Natural killer cell (primary cell): ENCODE data around the gene ABCD4. TPM values are rescaled to one million over a fixed set of nuclear protein-coding genes. Genes with fewer than 3 reads are reported as not detected.

Experiments used
- ATAC-seq, 3 donors: fragments of 150-1000 bp in 2 of 3; fragments of 200-7000 bp in 1 of 3; cut with Tn5 transposase; 1 replicate in 1 of 3; 2 replicates in 2 of 3; pipeline ENCODE4 v1.10.0; 2021; ENCODE audit warnings: mild to moderate bottlenecking in 2 of 3, moderate library complexity in 2 of 3
- DNase-seq, 2 donors: peaks; one replicate each; pipeline versions ENCODE4 v3.0.0 to v3.0.0-alpha.2; 2013 to 2021; ENCODE audit warnings: mixed read lengths in 1 of 2
- H3K27ac ChIP-seq: one replicate; pipeline ENCODE4 v1.5.1; 2013; ENCODE audit warnings: mild to moderate bottlenecking, low read length
- H3K27me3 ChIP-seq: one replicate; pipeline ENCODE4 v1.6.1; 2013; ENCODE audit warnings: low read length; ENCODE audit not compliant: control insufficient read depth, insufficient read depth
- H3K36me3 ChIP-seq: one replicate; pipeline ENCODE4 v1.6.1; 2013; ENCODE audit warnings: low read length; ENCODE audit not compliant: control insufficient read depth, insufficient read depth
- H3K4me1 ChIP-seq: one replicate; pipeline ENCODE4 v1.6.1; 2013; ENCODE audit warnings: low read length; ENCODE audit not compliant: control insufficient read depth, insufficient read depth
- H3K4me3 ChIP-seq: one replicate; pipeline ENCODE4 v1.5.1; 2013; ENCODE audit warnings: low read length
- H3K9me3 ChIP-seq: one replicate; pipeline ENCODE4 v1.6.1; 2013; ENCODE audit warnings: low read length; ENCODE audit not compliant: control insufficient read depth, insufficient read depth
- H3K27ac Mint-ChIP-seq, 2 donors: one replicate each; pipeline ENCODE4 v1.8.0; 2022; ENCODE audit warnings: mild to moderate bottlenecking in 2 of 2, mixed read lengths in 2 of 2, moderate library complexity in 1 of 2
- H3K27me3 Mint-ChIP-seq, 2 donors: one replicate each; pipeline ENCODE4 v1.8.0; 2022; ENCODE audit warnings: low read depth in 2 of 2, mixed read lengths in 2 of 2
- H3K36me3 Mint-ChIP-seq: one replicate; pipeline ENCODE4 v1.8.0; 2022; ENCODE audit warnings: mixed read lengths
- H3K4me1 Mint-ChIP-seq, 2 donors: one replicate each; pipeline ENCODE4 v1.8.0; 2022; ENCODE audit warnings: mixed read lengths in 2 of 2
- H3K4me3 Mint-ChIP-seq: one replicate; pipeline ENCODE4 v1.8.0; 2022; ENCODE audit warnings: mild to moderate bottlenecking, moderate library complexity, mixed read lengths
- H3K9me3 Mint-ChIP-seq, 2 donors: one replicate each; pipeline ENCODE4 v1.8.0; 2022; ENCODE audit warnings: mixed read lengths in 2 of 2
- CTCF ChIP-seq: fragments of 200-600 bp; IDR thresholded peaks from one replicate; pipeline ENCODE4 v1.8.0; 2022; ENCODE audit warnings: antibody characterized with exemption
- WGBS: methylation state at CpG from one replicate; pipeline ENCODE4 v1.1.7; 2013; ENCODE audit warnings: missing lambda C conversion rate; ENCODE audit not compliant: insufficient coverage; 5-methylcytosine and 5-hydroxymethylcytosine counted together
- intact Hi-C: fragments of 100-400 bp; cut with micrococcal nuclease; formaldehyde crosslinking; loops from one replicate; pipeline ENCODE4 v1.14.2; 2022
- total RNA-seq, 4 donors: library from RNA; stranded (reverse); fragments of 120-200 nt in 1 of 4; gene quantifications; one replicate each; pipeline versions ENCODE4 v1.2.3 to v1.2.4, GENCODE V29; 2013 to 2022

Gene ABCD4
- total RNA-seq, 3 donors from 2014 or later (not counting 1 experiment from before 2014, with no cell fraction given), result 78.3 to 99.6 (median 92.8) TPM

- Mint-ChIP-seq H3K4me1 (peaks cover 6 to 10% of the 10 kb centered on the region in 2 donors), H3K27me3 (peaks cover 72 to 76% of the 10 kb centered on the region in 2 donors), H3K4me3 (peak overlapping the region; percentile 40), H3K27ac (no peak overlapping the region), H3K9me3 (no peaks in the 10 kb centered on the region), H3K36me3 (peaks cover 7% of the 10 kb centered on the region)
- Histone ChIP-seq H3K9me3 (no peaks in the 10 kb centered on the region), H3K4me1 (peaks cover 16% of the 10 kb centered on the region), H3K27ac (no peak overlapping the region), H3K4me3 (no peak overlapping the region), H3K36me3 (no peaks in the 10 kb centered on the region), H3K27me3 (peaks cover 68% of the 10 kb centered on the region)
- no peak for TF ChIP-seq CTCF
- ATAC-seq (no peak), DNase-seq (no peak)
- 14% methylated on average over 26 of the region's 28 CpGs for WGBS
- intact Hi-C loops, result no loop called here
Observed at GRCh38 chr14:74242021-74242779, 60.5 kb downstream of the ABCD4 start.

- WGBS, result 15% methylated on average over 14 of the region's 14 CpGs
- H3K27ac Mint-ChIP-seq, result no peak overlapping the region
- peaks cover 67% of the 10 kb centered on the region for H3K27me3 ChIP-seq
Observed at GRCh38 chr14:74241652-74242017, 61.1 kb downstream of the ABCD4 start.

GRCh38 chr14:74240794-74241651 is 61.7 kb downstream of the ABCD4 start:
- peaks cover 7% of the 10 kb centered on the region for H3K36me3 Mint-ChIP-seq
- peak in 1 of 2 donors; percentile 18 for DNase-seq
- no peaks in the 10 kb centered on the region for H3K36me3 ChIP-seq
- H3K4me1 Mint-ChIP-seq, result peaks cover 6 to 10% of the 10 kb centered on the region in 2 donors
- intact Hi-C loops, result no loop called here
- peaks cover 62 to 76% of the 10 kb centered on the region in 2 donors for H3K27me3 Mint-ChIP-seq
- peaks cover 66% of the 10 kb centered on the region for H3K27me3 ChIP-seq
- H3K4me1 ChIP-seq, result peaks cover 16% of the 10 kb centered on the region
- no peak overlapping the region for H3K27ac Mint-ChIP-seq
- no peak for ATAC-seq
- 3% methylated on average over 80 of the region's 80 CpGs for WGBS
- H3K27ac ChIP-seq, result no peak overlapping the region
- H3K9me3 Mint-ChIP-seq, result no peaks in the 10 kb centered on the region
- peak overlapping the region; percentile 49 for H3K4me3 Mint-ChIP-seq
- no peak for TF ChIP-seq CTCF
- no peak overlapping the region for H3K4me3 ChIP-seq
- H3K9me3 ChIP-seq, result no peaks in the 10 kb centered on the region

More at GRCh38 chr14:74241652-74242017, 61.1 kb downstream of the ABCD4 start:
- intact Hi-C loops, result no loop called here
- H3K9me3 ChIP-seq, result no peaks in the 10 kb centered on the region
- no peak for ATAC-seq
- Mint-ChIP-seq H3K4me1 (peaks cover 6 to 10% of the 10 kb centered on the region in 2 donors), H3K27me3 (peaks cover 68 to 76% of the 10 kb centered on the region in 2 donors), H3K9me3 (no peaks in the 10 kb centered on the region), H3K4me3 (peak overlapping the region; percentile 49), H3K36me3 (peaks cover 7% of the 10 kb centered on the region)
- H3K27ac ChIP-seq, result no peak overlapping the region
- H3K36me3 ChIP-seq, result no peaks in the 10 kb centered on the region
- TF ChIP-seq CTCF, result no peak
- H3K4me1 ChIP-seq, result peaks cover 16% of the 10 kb centered on the region
- DNase-seq, result no peak
- no peak overlapping the region for H3K4me3 ChIP-seq
